HepG2 (cell line): ENCODE measurements around the gene SPAM1.

Experiments
- CENPX ChIP-seq: sonication (generic); formaldehyde crosslinking; IDR thresholded peaks from 2 replicates; pipeline ENCODE4 v1.9.0; 2021; ENCODE audit warnings: mild to moderate bottlenecking, missing genetic modification reagents, moderate library complexity
- CTCF ChIP-seq: sonication (generic); formaldehyde crosslinking; IDR thresholded peaks from 2 replicates; pipeline ENCODE4 v1.5.0; 2020; ENCODE audit warnings: mild to moderate bottlenecking, missing genetic modification reagents, moderate library complexity
- HMGA1 ChIP-seq: sonication (generic); formaldehyde crosslinking; conservative IDR thresholded peaks from 2 replicates; pipeline ENCODE4 v1.4.0; 2020; ENCODE audit warnings: missing genetic modification reagents
- HOXD1 ChIP-seq: sonication (generic); formaldehyde crosslinking; IDR thresholded peaks from 2 replicates; pipeline ENCODE4 v1.5.0; 2020; ENCODE audit warnings: missing genetic modification reagents
- TF ChIP-seq, protein P1 (sequence below): sonication (generic); formaldehyde crosslinking; conservative IDR thresholded peaks from 2 replicates; pipeline ENCODE4 v1.8.0; 2022; ENCODE audit warnings: low read depth, missing genetic modification reagents

- TF ChIP-seq HMGA1 (CRISPR knock-in tag): no peak
- no peak for TF ChIP-seq CENPX
- TF ChIP-seq, protein P1, sequence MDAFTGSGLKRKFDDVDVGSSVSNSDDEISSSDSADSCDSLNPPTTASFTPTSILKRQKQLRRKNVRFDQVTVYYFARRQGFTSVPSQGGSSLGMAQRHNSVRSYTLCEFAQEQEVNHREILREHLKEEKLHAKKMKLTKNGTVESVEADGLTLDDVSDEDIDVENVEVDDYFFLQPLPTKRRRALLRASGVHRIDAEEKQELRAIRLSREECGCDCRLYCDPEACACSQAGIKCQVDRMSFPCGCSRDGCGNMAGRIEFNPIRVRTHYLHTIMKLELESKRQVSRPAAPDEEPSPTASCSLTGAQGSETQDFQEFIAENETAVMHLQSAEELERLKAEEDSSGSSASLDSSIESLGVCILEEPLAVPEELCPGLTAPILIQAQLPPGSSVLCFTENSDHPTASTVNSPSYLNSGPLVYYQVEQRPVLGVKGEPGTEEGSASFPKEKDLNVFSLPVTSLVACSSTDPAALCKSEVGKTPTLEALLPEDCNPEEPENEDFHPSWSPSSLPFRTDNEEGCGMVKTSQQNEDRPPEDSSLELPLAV: no peak
- no peak for TF ChIP-seq HOXD1 (CRISPR knock-in tag)
- no peak for TF ChIP-seq CTCF (CRISPR knock-in tag)
Measured at GRCh38 chr7:123958186-123958703, 33.2 kb downstream of the SPAM1 start.
